GM12878 (cell line): Measurements from ENCODE around the gene TBKBP1. TPM values are rescaled to one million over a fixed set of nuclear protein-coding genes. Genes with fewer than 3 reads are reported as not detected.

ENCODE experiments used
- ATAC-seq: fragments of 200-7000 bp; cut with Tn5 transposase; 3 replicates; pipeline ENCODE4 v1.9.1; 2020; ENCODE audit warnings: mild to moderate bottlenecking, moderate library complexity
- BruUV-seq: library from RNA; stranded (reverse); fragments of 400-500 nt; replicated peaks from 2 replicates; lab custom pipeline; 2021; lab: Mats Ljungman, UMichigan
- CTCF ChIA-PET: fragments of 300-600 bp; sonication (Branson Sonifier 250); formaldehyde crosslinking; extraction: SDS; loops from one replicate; lab custom pipeline; 2021; ENCODE audit warnings: inconsistent platforms; lab: Yijun Ruan, JAX
- POLR2A ChIA-PET: fragments of 350-600 bp; formaldehyde crosslinking; extraction: SDS; loops from one replicate; lab custom pipeline; 2021; ENCODE audit warnings: inconsistent platforms; lab: Charles Lee
- RAD21 ChIA-PET: fragments of 300-600 bp; sonication (Branson Sonifier 250); formaldehyde crosslinking; loops from one replicate; lab custom pipeline; 2023; ENCODE audit warnings: antibody characterized with exemption; ENCODE audit not compliant: unreplicated experiment; lab: Charles Lee
- SMC1A ChIA-PET: fragments of 300-600 bp; sonication (Branson Sonifier 250); formaldehyde crosslinking; loops from one replicate; lab custom pipeline; 2023; ENCODE audit not compliant: unreplicated experiment, uncharacterized antibody; lab: Charles Lee
- DNase-seq: peaks from one replicate; pipeline ENCODE4 v3.0.0-alpha.2; 2011; ENCODE audit warnings: low read depth, low spot score
- FAIRE-seq: peaks from 3 replicates; lab custom pipeline; 2011; peaks lifted over from hg19 to GRCh38; lab: Jason Lieb, UNC
- H2AFZ ChIP-seq: 2 replicates; pipeline ENCODE4 v1.6.0; 2011; ENCODE audit warnings: low read depth, low read length, control low read depth; ENCODE audit not compliant: control insufficient read depth
- H3K27ac ChIP-seq: 2 replicates; pipeline ENCODE4 v1.5.1; 2011; ENCODE audit warnings: control low read depth; ENCODE audit not compliant: control insufficient read depth, insufficient read depth
- H3K27me3 ChIP-seq, 2 experiments: replicated peaks in 1 of 2; 2 replicates each; pipeline versions ENCODE4 v1.6.0 to v1.6.1; 2011; ENCODE audit warnings: low read length in 1 of 2; ENCODE audit not compliant: control insufficient read depth in 2 of 2, insufficient read depth in 2 of 2
- H3K36me3 ChIP-seq, 2 experiments: 2 replicates each; pipeline ENCODE4 v1.5.1; 2011; ENCODE audit warnings: low read length in 1 of 2; ENCODE audit not compliant: control insufficient read depth in 2 of 2, insufficient read depth in 2 of 2
- H3K4me1 ChIP-seq: 2 replicates; pipeline ENCODE4 v1.6.1; 2011; ENCODE audit warnings: mild to moderate bottlenecking, low read length, moderate library complexity, mixed read lengths; ENCODE audit not compliant: control insufficient read depth, insufficient read depth
- H3K4me2 ChIP-seq: 2 replicates; pipeline ENCODE4 v1.6.0; 2011; ENCODE audit warnings: control low read depth; ENCODE audit not compliant: control insufficient read depth, insufficient read depth
- H3K4me3 ChIP-seq: fragments of 200-600 bp; sonication (generic); 2 replicates; pipeline ENCODE4 v1.5.1; 2016
- H3K79me2 ChIP-seq: 2 replicates; pipeline ENCODE4 v1.6.0; 2011; ENCODE audit warnings: low read length; ENCODE audit not compliant: control insufficient read depth, insufficient read depth
- H3K9ac ChIP-seq: 2 replicates; pipeline ENCODE4 v1.8.0; 2011; ENCODE audit warnings: low read length, control low read depth, mixed read lengths; ENCODE audit not compliant: control insufficient read depth, insufficient read depth
- H3K9me3 ChIP-seq: replicated peaks from 3 replicates; pipeline ENCODE4 v1.5.1; 2011; ENCODE audit warnings: mild to moderate bottlenecking, low read length; ENCODE audit not compliant: control insufficient read depth, insufficient read depth
- H4K20me1 ChIP-seq: 2 replicates; pipeline ENCODE4 v1.6.0; 2011; ENCODE audit not compliant: control insufficient read depth, insufficient read depth
- BRCA1 ChIP-seq: IDR thresholded peaks from 2 replicates; pipeline ENCODE4 v1.6.1; 2011; ENCODE audit warnings: low read depth, low read length, improper control_type of control experiment
- CEBPB ChIP-seq, 2 experiments: fragments of 150-350 bp in 1 of 2; IDR thresholded peaks; 2 replicates each; pipeline ENCODE4 v1.6.1; 2012 to 2014; ENCODE audit warnings: low read depth in 2 of 2, low read length in 2 of 2, borderline replicate concordance in 1 of 2, inconsistent platforms in 1 of 2
- HDAC2 ChIP-seq: fragments of 200-600 bp; sonication (generic); IDR thresholded peaks from 2 replicates; pipeline ENCODE4 v1.6.1; 2017
- KLF5 ChIP-seq: fragments of 450-650 bp; IDR thresholded peaks from 2 replicates; pipeline ENCODE4 v1.6.1; 2014; ENCODE audit warnings: mild to moderate bottlenecking; ENCODE audit not compliant: partially characterized antibody
- MYC ChIP-seq: IDR thresholded peaks from 2 replicates; pipeline ENCODE4 v1.6.1; 2011; ENCODE audit warnings: mild to moderate bottlenecking, low read length, moderate library complexity, inconsistent platforms; ENCODE audit not compliant: insufficient read depth, insufficient replicate concordance, insufficient read length, severe bottlenecking
- NFIC ChIP-seq: IDR thresholded peaks from 2 replicates; pipeline ENCODE4 v1.6.1; 2012; ENCODE audit warnings: low read depth, mild to moderate bottlenecking, inconsistent platforms, low read length, moderate library complexity
- RUNX3 ChIP-seq: IDR thresholded peaks from 2 replicates; pipeline ENCODE4 v1.6.1; 2012; ENCODE audit warnings: low read length, inconsistent platforms
- SRF ChIP-seq, 2 experiments: IDR thresholded peaks; 2 replicates each; pipeline ENCODE4 v1.6.1; 2011; ENCODE audit warnings: low read depth in 2 of 2, low read length in 2 of 2, mild to moderate bottlenecking in 1 of 2, moderate library complexity in 1 of 2
- TCF7 ChIP-seq: IDR thresholded peaks from 2 replicates; pipeline ENCODE4 v1.6.1; 2014; ENCODE audit warnings: antibody characterized with exemption, borderline replicate concordance
- USF1 ChIP-seq: IDR thresholded peaks from 2 replicates; pipeline ENCODE4 v1.6.1; 2011; ENCODE audit warnings: borderline replicate concordance, low read depth, mild to moderate bottlenecking, moderate library complexity, mixed read lengths, low read length; ENCODE audit not compliant: insufficient read depth; ENCODE audit errors: extremely low read length
- WGBS: methylation state at CpG from one replicate; pipeline ENCODE4 v1.1.6; 2016; ENCODE audit warnings: low lambda C conversion rate; ENCODE audit not compliant: insufficient replicate concordance, insufficient coverage; ENCODE audit errors: missing lambda C conversion rate; 5-methylcytosine and 5-hydroxymethylcytosine counted together
- in situ Hi-C: fragments of 300-500 bp; cut with MboI; formaldehyde crosslinking; loops from 9 replicates; pipeline ENCODE4 v1.14.3; 2018; ENCODE audit warnings: mixed read lengths
- intact Hi-C: fragments of 100-400 bp; cut with micrococcal nuclease; formaldehyde crosslinking; loops from one replicate; pipeline ENCODE4 v1.14.2; 2022; ENCODE audit not compliant: unreplicated experiment
- polyA plus RNA-seq, 11 experiments: library from polyadenylated mRNA; depleted of rRNA in 4 of 11; unstranded in 6 of 11; stranded (reverse) in 5 of 11; fragments of >200 nt; fragmentation: Nextera tagmentation in 4 of 11; fragmentation: Illumina TruSeq in 1 of 11; extraction: Ambion mirVana in 4 of 11; extraction: Trizol in 1 of 11; gene quantifications; 1 replicate in 1 of 11; 2 replicates in 10 of 11; pipeline versions ENCODE4 v1.2.1 to v1.2.3, GENCODE V29; 2011 to 2016; ENCODE audit warnings: inconsistent platforms in 2 of 11, missing spikeins in 2 of 11, low read depth in 1 of 11
- total RNA-seq, 4 experiments: library from RNA; depleted of rRNA in 3 of 4; stranded (reverse); fragments of >200 nt in 3 of 4; fragmentation: Illumina TruSeq in 1 of 4; extraction: Trizol in 1 of 4; gene quantifications; 2 replicates each; pipeline versions ENCODE4 v1.2.1 to v1.2.3, GENCODE V29; 2013 to 2021
- TF ChIP-seq, protein P1 (sequence below): fragments of 450-650 bp; IDR thresholded peaks from 2 replicates; pipeline ENCODE4 v1.6.1; 2017; ENCODE audit warnings: mild to moderate bottlenecking, moderate library complexity
- TF ChIP-seq, protein P2 (sequence below): IDR thresholded peaks from 2 replicates; pipeline ENCODE4 v1.6.1; 2011; ENCODE audit warnings: borderline replicate concordance, low read depth, mild to moderate bottlenecking, moderate library complexity, low read length; ENCODE audit not compliant: insufficient read depth, poor library complexity, severe bottlenecking

The TBKBP1 gene
- total and polyA plus RNA-seq, 10 of the 15 experiments (the other 5 are each of a cell fraction or from before 2014, with no cell fraction given): 0.11 to 2.7 (median 0.74) TPM; not detected in 3

DNA sequence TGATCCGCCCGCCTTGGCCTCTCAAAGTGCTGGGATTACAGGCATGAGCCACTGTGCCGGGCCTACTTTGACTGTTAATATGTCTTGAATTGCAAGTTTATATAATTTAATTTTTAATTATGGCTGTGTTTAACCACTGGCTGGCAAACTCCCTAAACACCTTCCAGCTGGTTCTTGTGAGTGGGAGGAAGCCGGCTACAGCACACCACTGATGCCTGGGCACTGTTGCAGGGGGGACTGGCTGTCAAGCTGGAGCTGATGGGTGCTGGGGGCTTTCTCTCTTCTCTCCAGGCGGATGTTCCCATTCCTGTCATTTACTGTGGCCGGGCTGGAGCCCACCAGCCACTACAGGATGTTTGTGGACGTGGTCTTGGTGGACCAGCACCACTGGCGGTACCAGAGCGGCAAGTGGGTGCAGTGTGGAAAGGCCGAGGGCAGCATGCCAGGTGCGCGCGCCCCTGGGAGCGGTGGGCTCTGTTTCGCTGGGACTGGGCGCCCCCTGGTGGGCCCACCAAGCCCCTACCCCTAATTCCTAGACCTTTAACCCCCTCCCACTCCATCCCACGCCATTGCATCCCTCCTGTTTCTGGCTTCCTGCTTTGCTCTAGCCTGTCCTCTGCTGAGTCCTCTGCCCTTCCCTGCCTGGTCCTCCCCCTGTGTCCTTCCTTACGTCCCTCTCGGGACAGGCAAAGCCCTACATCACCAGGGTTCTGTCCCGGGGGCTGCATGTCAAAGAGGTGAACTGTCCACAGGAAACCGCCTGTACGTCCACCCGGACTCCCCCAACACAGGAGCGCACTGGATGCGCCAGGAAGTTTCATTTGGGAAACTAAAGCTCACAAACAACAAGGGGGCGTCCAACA, 48.6 kb downstream of the TBKBP1 start (continued):
- no peak for TF ChIP-seq KLF5
- TF ChIP-seq, protein P1, sequence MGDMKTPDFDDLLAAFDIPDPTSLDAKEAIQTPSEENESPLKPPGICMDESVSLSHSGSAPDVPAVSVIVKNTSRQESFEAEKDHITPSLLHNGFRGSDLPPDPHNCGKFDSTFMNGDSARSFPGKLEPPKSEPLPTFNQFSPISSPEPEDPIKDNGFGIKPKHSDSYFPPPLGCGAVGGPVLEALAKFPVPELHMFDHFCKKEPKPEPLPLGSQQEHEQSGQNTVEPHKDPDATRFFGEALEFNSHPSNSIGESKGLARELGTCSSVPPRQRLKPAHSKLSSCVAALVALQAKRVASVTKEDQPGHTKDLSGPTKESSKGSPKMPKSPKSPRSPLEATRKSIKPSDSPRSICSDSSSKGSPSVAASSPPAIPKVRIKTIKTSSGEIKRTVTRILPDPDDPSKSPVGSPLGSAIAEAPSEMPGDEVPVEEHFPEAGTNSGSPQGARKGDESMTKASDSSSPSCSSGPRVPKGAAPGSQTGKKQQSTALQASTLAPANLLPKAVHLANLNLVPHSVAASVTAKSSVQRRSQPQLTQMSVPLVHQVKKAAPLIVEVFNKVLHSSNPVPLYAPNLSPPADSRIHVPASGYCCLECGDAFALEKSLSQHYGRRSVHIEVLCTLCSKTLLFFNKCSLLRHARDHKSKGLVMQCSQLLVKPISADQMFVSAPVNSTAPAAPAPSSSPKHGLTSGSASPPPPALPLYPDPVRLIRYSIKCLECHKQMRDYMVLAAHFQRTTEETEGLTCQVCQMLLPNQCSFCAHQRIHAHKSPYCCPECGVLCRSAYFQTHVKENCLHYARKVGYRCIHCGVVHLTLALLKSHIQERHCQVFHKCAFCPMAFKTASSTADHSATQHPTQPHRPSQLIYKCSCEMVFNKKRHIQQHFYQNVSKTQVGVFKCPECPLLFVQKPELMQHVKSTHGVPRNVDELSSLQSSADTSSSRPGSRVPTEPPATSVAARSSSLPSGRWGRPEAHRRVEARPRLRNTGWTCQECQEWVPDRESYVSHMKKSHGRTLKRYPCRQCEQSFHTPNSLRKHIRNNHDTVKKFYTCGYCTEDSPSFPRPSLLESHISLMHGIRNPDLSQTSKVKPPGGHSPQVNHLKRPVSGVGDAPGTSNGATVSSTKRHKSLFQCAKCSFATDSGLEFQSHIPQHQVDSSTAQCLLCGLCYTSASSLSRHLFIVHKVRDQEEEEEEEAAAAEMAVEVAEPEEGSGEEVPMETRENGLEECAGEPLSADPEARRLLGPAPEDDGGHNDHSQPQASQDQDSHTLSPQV: no peak

GRCh38 chr17:47744168-47745036, 50.4 kb downstream of the TBKBP1 start:
- intact Hi-C loops: no loop called here
- TF ChIP-seq MYC: no peak
- no peak for TF ChIP-seq RUNX3
- TF ChIP-seq NFIC: no peak
- TF ChIP-seq HDAC2: no peak
- TF ChIP-seq USF1: no peak
- no peak for TF ChIP-seq CEBPB (IDR thresholded peaks at IDR 0.05; ENCODE audit: borderline replicate concordance in 1 of 2, low read depth in 2 of 2, low read length in 2 of 2)
- TF ChIP-seq, protein P2, sequence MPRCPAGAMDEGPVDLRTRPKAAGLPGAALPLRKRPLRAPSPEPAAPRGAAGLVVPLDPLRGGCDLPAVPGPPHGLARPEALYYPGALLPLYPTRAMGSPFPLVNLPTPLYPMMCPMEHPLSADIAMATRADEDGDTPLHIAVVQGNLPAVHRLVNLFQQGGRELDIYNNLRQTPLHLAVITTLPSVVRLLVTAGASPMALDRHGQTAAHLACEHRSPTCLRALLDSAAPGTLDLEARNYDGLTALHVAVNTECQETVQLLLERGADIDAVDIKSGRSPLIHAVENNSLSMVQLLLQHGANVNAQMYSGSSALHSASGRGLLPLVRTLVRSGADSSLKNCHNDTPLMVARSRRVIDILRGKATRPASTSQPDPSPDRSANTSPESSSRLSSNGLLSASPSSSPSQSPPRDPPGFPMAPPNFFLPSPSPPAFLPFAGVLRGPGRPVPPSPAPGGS: no peak
- TF ChIP-seq TCF7: no peak
- TF ChIP-seq BRCA1: no peak
- no peak for TF ChIP-seq SRF (IDR thresholded peaks at IDR 0.05; ENCODE audit: low read depth in 2 of 2, low read length in 2 of 2)

More at GRCh38 chr17:47744168-47745036, 50.4 kb downstream of the TBKBP1 start:
- RAD21 ChIA-PET: interaction anchor here (0.9 to 5.9 kb wide), 2 partner anchors 28 to 45 kb away, joined by 3 to 74 read pairs; no protein-coding TSS in a partner anchor
- H3K27ac ChIP-seq: no peak overlapping the region
- SMC1A ChIA-PET: interaction anchor here (0.6 to 1.5 kb wide), 4 partner anchors 9 to 175 kb away, joined by 3 to 6 read pairs (median 3); no protein-coding TSS in a partner anchor
- peaks cover 6% of the 10 kb centered on the region for H3K79me2 ChIP-seq
- no TSS peak for BruUV-seq
- CTCF ChIA-PET: interaction anchor here (0.5 to 17.1 kb wide), 3 partner anchors 25 to 128 kb away, joined by 3 to 242 read pairs (median 4); no protein-coding TSS in a partner anchor
- WGBS: 33% methylated on average over 22 of the region's 22 CpGs
- peaks cover 2 to 11% of the 10 kb centered on the region in 2 experiments; a peak in 3 of 4 replicates for H3K36me3 ChIP-seq
- H3K9ac ChIP-seq: no peak overlapping the region
- FAIRE-seq (no peak), ATAC-seq (no peak), DNase-seq (no peak)
- no peaks in the 10 kb centered on the region for H3K9me3 ChIP-seq
- no peak overlapping the region for H3K4me3 ChIP-seq
- H3K27me3 ChIP-seq: no peaks in the 10 kb centered on the region
- no peak overlapping the region for H2AFZ ChIP-seq
- in situ Hi-C loops: no loop called here
- H3K4me2 ChIP-seq: no peak overlapping the region
- no peaks in the 10 kb centered on the region for H4K20me1 ChIP-seq
- POLR2A ChIA-PET: no interaction called here
- peaks cover 13% of the 10 kb centered on the region for H3K4me1 ChIP-seq
